DMS114 treated with DMSO at 0.1 percent for 48 hours (cell line): ENCODE results near the gene ADGRA3.
A peak's percentile ranks its signal among the peaks of the same experiment; 100 is the strongest.
"Not testable (repeated sequence)": the region's sequence is repeated elsewhere in the genome, so short reads cannot be mapped to it uniquely, and the experiment has no call there.

Experiments used
- DNase-seq: peaks from one replicate; lab custom pipeline; 2025; ENCODE audit not compliant: unreplicated experiment; lab: John Stamatoyannopoulos, UW

Gene ADGRA3

DNA sequence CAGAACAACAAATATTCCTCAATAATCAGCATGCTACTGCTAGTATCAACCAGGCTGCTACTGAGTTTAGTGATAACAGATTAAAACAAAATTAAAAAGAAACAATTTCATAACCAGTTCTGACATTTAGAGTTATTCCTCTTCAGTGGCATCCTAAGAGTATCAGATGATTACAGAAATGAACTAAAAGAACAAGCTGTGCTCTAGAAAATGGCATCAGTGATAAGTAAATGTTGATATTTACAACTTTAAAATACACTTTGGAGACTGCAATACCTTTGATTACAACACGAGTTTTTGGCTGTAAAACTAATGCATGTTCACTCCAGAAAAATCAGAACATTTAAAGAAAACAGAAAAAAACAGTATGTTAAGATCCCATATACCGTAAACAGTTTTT, 72.9 kb downstream of the ADGRA3 start:
- DNase-seq, result no peak

DNA sequence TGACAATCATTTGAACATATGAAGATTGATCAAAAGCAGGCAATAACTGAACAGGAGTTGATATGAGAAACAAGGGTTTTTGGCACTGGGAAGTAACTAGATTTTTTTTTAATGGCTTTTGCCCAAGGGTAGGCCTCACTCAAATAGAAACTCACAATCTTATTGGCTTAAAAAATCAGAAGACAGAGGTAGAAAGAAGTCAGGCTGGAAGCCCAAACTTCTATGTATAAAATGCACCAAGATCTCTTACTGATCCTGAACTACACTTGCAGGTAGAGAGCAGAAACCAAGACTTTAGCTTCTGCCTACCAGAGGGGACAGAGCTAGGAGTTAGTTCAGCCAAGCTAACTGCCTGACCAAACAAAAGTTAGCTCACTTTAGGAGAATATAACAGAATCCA, 74.9 kb downstream of the ADGRA3 start:
- no peak for DNase-seq

DNA sequence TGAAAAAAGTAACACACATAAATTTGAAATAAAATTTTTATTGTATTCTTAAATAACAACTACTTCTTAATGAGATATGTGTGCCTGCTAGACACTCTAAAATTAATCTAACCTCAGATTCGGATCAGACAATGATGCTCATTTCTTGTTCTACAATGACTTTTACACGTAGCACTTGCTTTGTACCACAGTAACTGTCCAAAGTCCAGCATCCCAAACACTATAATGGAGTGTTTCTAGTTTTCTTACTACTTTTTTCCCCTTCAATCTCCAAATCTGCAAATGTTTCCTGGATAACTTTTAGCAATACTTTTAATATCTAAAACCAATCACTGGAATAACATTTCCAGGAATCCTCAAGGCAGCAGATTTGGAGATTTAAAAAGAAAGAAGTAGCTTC, 75.9 kb downstream of the ADGRA3 start:
- DNase-seq, result no peak

DNA sequence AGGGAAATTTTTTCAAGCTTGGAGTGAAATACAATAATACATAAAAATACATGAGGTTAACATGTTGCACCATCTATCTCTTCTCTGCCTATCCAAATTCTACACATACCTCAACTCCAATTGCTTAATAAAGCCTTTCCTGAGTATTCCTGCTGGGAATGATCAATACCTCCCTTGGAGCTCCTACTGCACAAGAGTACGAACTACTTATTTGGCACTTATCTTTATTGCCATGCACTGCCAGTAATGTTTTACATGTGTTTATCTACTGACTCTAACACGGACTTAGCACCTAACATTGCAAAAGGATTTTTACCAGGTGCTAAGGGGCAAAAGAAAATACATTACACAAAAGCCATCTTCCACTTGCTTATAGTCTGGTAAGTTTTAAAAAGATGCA, 80.2 kb downstream of the ADGRA3 start:
- DNase-seq, result no peak

DNA sequence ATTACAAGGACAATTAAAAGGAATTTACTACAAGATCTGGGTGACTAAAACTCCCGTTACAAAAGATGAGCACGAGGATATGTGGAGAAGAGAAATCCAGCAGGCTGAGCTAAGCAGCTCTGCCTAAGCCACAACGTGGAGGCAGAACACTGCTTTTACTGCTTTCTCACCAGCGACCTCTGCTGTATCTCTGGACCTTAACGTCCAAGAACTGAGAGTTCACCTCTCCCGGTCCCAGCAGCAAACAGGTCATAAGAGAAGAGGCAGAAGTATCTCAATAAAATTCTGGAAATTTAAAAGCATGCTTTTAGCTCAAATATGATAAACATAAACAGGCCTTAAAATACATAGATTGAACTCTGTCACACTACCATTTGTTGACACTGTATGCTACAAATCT, 81.0 kb downstream of the ADGRA3 start:
- DNase-seq, result peak; percentile 10

DNA sequence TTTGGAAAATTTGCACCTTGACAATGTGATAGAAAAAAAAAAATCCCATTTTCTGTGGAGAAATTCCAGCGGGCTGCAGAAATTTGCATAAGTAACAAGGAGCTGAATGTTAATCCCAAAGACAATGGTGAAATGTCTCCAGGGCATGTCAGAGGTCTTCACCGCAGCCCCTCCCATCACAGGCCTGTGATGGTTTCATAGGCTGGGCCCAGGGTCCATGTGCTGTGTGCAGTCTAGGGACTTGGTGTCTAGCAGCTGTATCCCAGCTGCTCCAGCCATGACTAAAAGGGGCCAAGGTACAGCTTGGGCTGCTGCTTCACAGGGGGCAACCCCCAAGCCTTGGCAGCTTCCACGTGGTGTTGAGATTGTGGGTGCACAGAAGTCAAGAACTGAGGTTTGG, 85.2 kb downstream of the ADGRA3 start:
- DNase-seq, result no peak

DNA sequence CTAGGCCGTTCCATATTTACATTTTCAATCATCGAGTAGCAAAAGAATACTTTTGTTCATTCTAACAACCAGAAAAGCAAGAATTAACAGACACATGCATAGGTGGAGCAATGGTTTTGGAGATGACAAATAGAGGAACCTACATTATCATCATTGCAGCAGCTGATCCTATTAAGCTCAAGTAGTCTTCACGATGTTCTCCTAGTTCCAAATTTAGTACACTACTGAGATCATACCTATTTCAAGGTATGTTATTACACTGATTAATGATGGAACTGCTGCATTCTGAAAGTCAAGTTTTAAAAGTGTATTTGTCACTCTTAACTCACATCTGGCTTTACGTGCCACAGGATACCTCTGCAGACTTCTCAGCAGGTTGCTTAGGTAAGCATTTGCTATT, 87.4 kb downstream of the ADGRA3 start:
- DNase-seq, result no peak

DNA sequence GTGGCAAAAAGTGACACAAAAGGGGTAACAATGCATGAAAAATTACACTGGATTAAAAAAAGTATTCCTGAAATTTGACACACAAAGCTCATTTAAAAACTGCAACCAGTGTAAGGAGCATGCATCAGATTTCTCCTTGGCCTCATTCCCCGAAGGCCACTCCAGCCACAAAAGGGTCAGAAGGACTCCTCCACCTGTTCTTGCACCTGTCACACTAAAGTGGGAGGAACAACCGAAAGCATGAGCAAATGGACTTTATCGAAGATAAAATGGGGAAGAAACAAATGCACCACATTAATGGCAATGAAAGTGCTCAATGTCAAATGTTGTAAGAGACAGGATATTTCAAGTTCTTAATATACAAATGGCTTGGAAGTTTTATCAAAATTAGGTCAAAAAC, 88.2 kb downstream of the ADGRA3 start:
- DNase-seq, result no peak

DNA sequence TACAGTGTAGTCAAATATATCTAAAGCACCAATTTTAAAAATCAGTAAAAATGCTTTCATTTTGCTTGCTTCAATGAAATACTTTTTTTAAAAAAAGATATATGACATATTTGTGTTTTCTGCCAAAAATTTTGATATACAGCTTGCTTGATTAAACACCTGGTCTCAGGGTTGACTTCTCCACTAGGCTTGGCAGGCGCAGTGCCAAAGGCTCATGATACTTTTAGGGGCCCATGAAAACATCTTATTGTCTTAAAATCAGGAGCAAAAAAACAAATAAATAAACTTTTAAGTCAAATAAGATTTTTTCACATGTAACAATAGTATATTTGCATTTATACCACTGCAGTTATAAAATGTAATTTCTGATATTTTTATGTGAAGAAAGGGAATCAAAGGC, 95.6 kb downstream of the ADGRA3 start:
- DNase-seq, result no peak

DNA sequence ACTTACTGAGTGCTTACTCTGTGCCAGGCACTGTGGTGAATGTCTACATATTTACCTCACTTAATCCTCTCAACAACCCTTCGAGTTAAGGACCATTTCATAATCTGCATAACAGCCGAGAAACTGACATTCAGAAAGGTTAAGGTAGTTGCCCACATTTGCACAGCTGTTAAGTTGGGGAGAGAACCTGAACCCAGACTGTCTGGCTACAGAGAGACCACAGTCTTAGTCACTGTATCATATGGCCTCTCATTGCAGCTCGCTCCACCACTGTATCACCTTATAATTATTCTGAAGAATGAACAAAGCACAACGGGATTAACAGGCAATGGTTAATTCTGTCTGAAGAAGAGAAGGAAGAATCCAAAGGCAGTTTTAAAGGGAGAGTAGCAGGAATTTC, 98.5 kb downstream of the ADGRA3 start:
- no peak for DNase-seq

DNA sequence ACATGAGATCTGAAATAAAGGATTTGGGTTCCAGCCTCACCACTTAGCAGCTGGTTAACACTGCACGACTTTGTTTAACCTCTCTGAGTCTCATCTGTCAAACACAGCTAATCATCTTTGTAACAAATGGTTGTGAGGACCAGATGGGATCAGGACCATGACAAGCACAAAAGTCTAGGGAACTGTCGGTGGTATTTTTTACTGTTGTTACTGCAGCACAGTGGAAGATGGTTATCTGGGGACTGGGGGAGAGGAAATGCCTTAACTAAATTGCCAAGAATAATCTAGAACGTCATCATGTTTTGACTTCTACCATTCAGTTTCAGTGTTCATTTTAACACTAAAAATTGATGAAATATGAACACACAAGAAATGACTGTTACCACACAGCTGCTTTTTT, 99.5 kb downstream of the ADGRA3 start:
- no peak for DNase-seq

DNA sequence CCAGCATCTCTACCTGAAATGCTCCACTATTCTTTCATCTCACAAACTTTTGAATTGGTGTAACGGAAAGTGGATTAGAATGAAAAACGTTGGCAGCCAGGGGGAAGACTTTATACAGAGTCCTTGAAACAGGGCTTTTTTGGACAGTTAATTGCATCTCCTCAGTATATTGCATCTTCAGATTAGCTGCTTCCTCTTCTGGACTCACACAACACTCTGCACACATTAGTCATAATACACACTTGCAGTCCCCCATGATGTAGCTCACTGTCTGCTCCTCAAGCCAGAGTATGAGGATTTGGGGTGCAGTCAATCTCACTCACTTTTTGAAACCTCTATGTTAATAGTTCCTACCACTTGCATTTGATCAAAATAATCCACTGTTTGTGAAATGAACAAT, 101.0 kb downstream of the ADGRA3 start:
- no peak for DNase-seq

DNA sequence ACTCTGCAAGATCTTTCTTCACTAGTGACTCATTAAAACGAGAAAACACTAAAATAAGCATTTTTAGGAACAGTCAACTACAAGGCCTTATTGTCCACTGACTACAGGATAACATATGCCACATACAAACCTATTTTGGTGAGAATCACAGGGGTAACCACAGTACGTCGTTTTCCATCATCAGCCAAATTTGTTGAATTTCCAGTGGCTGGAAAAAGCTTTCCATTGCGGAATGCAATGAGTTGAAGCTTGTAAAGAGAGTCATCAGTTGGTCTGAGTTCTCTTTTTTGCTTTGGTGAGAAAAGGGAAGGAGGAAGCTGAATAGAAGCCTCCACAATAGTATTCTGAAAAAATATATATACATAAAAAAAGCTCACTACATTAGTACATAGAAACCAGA, 102.4 kb downstream of the ADGRA3 start:
- no peak for DNase-seq

DNA sequence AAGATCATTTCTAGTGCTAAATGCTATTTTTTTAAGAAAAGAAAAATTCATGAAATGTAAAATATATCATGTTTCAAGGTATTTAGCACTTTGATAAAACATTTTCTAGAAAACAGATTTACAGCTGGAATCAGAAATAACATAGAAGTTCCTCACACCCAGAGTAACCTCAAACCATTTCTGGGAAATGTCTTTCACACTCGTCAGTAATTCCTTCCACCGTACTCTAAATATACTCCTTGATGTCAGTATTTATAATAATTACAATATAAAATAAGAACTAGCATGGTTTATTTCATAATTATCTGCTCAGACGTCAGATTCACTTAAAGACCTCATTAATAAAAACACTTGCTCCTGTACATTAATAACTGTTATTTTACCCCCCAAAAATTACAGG, 103.9 kb downstream of the ADGRA3 start:
- no peak for DNase-seq

DNA sequence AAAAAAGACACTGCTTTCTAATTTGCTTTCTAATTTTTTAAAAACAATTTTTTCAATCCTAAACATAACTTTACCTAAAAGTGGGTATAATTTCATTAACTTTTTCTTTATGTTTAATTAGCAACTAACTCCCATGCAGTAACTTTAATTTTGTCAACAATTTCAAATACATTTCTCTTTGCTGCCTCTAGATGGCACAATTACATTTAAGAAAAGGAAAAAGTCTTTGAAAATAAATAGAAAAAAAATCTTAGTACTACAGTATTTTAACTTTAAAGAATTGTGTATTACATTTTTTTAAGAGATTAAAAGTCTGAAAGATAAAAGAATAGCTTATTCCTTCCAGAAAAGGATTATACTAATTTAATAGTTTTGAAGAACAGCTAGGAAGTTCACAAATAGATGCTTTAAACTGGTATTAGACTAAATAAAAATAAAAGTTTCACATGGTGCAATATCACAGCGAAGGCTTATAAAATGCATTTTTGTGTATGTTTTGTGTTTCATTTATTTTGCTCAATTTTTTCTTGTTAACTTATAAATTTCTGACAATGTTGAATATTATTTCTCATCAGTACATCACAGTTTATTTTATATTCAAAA, 105.1 kb downstream of the ADGRA3 start:
- peak; percentile 29 for DNase-seq

DNA sequence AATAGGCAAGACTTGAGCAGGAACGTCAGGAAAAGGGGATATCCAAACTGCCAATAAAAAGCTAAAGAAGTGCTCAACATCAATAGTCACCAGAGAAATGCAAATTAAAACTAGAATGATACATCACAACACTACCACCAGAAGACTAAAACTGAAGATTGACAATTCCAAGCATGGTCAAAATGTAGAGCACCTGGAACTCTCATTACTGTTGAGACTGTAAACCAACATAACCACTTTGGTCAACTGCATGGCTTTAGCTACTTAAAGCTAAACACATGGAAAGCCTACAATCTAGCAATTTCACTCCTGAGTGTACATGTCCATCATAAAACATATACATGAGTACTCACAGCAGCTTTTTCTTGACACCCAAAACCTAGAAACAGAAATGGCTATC, 107.4 kb downstream of the ADGRA3 start:
- no peak for DNase-seq

DNA sequence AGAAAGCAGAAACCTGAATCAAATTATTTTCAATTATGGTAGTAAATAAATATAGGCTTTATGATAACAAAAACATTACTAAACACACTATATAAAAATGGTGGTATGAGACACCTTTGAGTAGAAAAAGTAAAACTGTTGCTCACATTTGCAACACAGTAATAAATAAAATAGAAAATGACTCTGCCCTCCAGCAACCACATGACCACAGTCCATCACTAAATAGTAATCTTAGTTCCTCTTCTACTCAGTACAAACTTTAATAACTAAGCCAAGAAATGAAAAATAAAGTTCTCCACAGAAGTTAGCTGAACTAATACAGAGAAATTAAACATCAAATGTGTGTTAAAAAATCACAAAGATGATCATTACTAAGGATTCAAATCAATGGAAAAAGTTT, 108.5 kb downstream of the ADGRA3 start:
- DNase-seq, result no peak

DNA sequence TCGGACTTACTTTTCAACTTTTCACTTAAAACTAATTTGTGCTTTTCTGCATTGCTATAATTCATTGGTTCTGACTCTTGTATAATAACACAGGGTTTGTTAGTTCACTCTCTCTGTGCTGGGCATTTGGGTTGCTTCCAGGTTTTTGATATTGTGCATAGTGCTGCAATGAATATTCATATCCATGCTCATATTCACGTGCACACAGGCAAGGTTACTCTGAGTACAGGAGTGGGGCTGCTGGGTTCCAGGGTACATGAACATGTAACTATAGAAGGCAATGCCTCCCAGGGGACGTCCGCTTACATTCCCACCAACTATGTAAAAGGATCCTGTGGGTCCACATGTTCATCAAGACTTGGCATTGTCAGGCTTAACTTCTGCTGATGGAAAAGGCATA, 117.2 kb downstream of the ADGRA3 start:
- no peak for DNase-seq

DNA sequence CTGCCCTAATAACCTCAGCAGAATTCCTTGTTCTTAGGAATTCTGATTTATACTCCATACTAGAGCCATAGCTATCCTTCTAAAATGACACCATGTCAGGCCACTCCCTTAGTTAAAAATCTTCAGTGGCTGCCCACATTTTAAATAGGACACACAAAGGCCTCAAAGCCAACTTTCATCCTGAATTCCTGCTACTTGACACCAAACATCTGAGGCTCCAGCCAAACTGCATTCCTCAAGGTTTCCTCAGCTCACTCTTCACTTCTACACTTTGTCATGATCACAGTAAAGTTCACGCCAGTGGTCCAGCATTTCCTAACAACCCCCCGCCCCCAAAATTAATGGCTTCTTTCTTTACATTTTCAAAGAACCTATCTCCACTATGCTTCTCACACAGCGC, 124.3 kb downstream of the ADGRA3 start:
- DNase-seq, result no peak

DNA sequence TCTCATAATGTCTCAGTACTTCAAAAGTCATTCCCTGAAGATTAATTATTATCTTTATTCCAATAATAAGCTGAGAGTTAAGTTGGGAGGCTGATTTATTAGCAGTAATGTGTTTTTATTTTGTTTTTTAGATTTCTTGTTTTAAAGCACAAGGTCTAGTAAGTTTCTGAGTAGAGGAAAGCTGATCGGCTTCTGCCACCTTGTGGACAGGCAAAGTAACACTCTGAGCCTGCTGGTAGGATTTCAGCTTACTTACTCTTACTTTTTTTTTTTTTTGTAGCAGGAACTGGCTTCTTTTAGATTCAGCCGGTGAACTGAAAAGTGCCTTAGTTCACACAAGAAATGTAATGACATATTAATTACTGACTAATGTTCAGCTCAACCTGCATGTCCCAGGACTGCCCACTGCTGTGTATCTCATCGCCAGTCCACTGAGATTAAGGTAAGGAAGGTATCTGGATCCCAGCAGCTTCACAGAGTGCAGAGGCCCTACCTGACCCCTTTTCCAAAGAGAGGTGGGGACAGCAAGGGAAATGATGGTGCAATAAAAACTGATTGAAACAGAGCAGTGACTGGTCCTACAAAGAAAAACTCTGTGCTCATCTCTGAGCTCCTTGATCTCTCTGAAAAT, 126.5 kb downstream of the ADGRA3 start:
- peak; percentile 53 for DNase-seq

DNA sequence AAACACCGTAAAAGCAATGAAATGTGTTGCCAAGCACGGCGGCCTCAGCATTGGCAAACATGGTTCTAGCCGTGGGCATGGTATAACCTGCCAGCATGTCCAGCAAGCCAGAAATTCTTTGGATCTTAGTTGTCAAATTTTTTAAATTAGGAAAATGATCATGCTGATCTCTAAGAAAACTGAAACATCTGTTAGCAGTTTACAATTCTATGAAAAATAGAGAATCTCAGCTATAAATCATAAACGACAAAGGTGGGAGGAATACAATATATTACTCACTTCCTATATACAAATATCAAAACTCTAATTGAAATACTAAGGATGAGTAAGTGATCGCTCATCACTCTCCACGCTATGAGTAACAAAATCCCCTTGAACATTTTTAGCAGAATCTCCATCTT, 130.3 kb downstream of the ADGRA3 start:
- no peak for DNase-seq

DNA sequence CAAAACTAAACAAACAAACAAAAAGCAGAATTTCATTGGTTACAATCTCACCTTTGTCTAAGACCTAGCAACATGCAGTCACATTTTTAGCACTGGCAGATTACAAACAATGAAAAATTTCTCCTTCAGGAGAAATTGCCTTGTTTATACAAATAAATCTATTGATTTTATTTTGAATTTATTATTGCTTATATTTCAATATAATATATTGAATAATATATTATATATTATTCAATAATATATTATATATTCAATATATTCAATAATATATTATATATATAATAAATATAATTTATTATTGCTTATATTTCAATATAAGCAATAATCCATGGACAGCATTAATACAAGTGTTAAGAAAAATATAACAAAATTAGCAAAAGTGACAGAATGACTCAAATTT, 131.7 kb downstream of the ADGRA3 start:
- DNase-seq, result no peak

DNA sequence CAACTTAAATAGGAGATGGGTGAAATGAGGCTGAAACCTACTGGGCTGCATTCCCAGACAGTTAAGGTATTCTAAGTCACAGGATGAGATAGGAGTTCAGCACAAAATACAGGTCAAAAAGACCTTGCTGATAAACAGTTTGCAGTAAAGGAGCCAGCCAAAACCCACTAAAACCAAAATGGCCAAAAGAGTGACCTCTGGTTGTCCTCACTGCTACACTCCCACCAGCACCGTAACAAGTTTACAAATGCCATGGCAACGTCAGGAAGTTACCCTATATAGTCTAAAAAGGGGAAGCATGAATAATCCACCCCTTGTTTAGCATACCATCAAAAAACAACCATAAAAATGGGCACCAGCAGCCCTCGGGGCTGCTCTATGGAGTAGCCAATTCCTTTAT, 133.7 kb downstream of the ADGRA3 start:
- not testable (repeated sequence) for DNase-seq
